Nephron (organoid): ENCODE results near the gene NAP1L5.

Experiments
- H3K27ac Mint-ChIP-seq, 3 experiments: 2 replicates each; pipeline ENCODE4 v1.8.0; 2020; ENCODE audit warnings: mixed read lengths in 3 of 3, mild to moderate bottlenecking in 2 of 3, moderate library complexity in 1 of 3
- H3K27me3 Mint-ChIP-seq: 2 replicates; pipeline ENCODE4 v1.8.0; 2021; ENCODE audit warnings: low read depth, mild to moderate bottlenecking, moderate library complexity, mixed read lengths
- H3K36me3 Mint-ChIP-seq: 2 replicates; pipeline ENCODE4 v1.8.0; 2020; ENCODE audit warnings: low read depth, mixed read lengths
- H3K4me1 Mint-ChIP-seq: 2 replicates; pipeline ENCODE4 v1.8.0; 2020; ENCODE audit warnings: mixed read lengths
- H3K4me3 Mint-ChIP-seq, 3 experiments: 2 replicates each; pipeline ENCODE4 v1.8.0; 2020; ENCODE audit warnings: mild to moderate bottlenecking in 3 of 3, mixed read lengths in 3 of 3, moderate library complexity in 2 of 3
- H3K9me3 Mint-ChIP-seq: 2 replicates; pipeline ENCODE4 v1.8.0; 2020; ENCODE audit warnings: mixed read lengths
- CTCF ChIP-seq, 3 experiments: fragments of 200-600 bp; sonication (generic); IDR thresholded peaks; one replicate each; pipeline ENCODE4 v1.5.0; 2021; ENCODE audit warnings: antibody characterized with exemption in 3 of 3; ENCODE audit not compliant: unreplicated experiment in 3 of 3

The NAP1L5 gene

GRCh38 chr4:88659890-88660208 is 37.8 kb downstream of the NAP1L5 start:
- Mint-ChIP-seq H3K27ac (peak overlapping the region; percentile 4 to 76 (median 48)), H3K4me1 (peaks cover 21% of the 10 kb centered on the region), H3K27me3 (no peaks in the 10 kb centered on the region), H3K9me3 (no peaks in the 10 kb centered on the region), H3K36me3 (peaks cover 15% of the 10 kb centered on the region), H3K4me3 (no peak overlapping the region)
- TF ChIP-seq CTCF (IDR thresholded peaks at IDR 0.05; ENCODE audit: unreplicated experiment in 3 of 3): no peak

- Mint-ChIP-seq H3K4me3 (no peak overlapping the region), H3K4me1 (peaks cover 21% of the 10 kb centered on the region), H3K27ac (peak overlapping the region; percentile 4 to 76 (median 48)), H3K36me3 (peaks cover 16% of the 10 kb centered on the region), H3K9me3 (no peaks in the 10 kb centered on the region), H3K27me3 (no peaks in the 10 kb centered on the region)
- peak; percentile 69 to 76 (median 73) for TF ChIP-seq CTCF (IDR thresholded peaks at IDR 0.05; ENCODE audit: unreplicated experiment in 3 of 3)
These were observed 38.4 kb downstream of the NAP1L5 start for GRCh38 chr4:88659055-88659889.

GRCh38 chr4:88655226-88655625 is 42.4 kb downstream of the NAP1L5 start:
- Mint-ChIP-seq H3K36me3 (peaks cover 27% of the 10 kb centered on the region), H3K4me1 (peaks cover 5% of the 10 kb centered on the region), H3K27me3 (no peaks in the 10 kb centered on the region), H3K4me3 (no peak overlapping the region), H3K27ac (no peak overlapping the region), H3K9me3 (no peaks in the 10 kb centered on the region)
- TF ChIP-seq CTCF (IDR thresholded peaks at IDR 0.05; ENCODE audit: unreplicated experiment in 3 of 3): no peak

GRCh38 chr4:88653371-88653946 is 44.2 kb downstream of the NAP1L5 start:
- Mint-ChIP-seq H3K27me3 (no peaks in the 10 kb centered on the region), H3K4me1 (peaks cover 6% of the 10 kb centered on the region), H3K36me3 (peaks cover 27% of the 10 kb centered on the region), H3K9me3 (no peaks in the 10 kb centered on the region), H3K4me3 (no peak overlapping the region), H3K27ac (no peak overlapping the region)
- TF ChIP-seq CTCF (IDR thresholded peaks at IDR 0.05; ENCODE audit: unreplicated experiment in 3 of 3): no peak

GRCh38 chr4:88649716-88650115 is 47.9 kb downstream of the NAP1L5 start:
- no peaks in the 10 kb centered on the region for H3K9me3 Mint-ChIP-seq
- peaks cover 6% of the 10 kb centered on the region for H3K4me1 Mint-ChIP-seq
- H3K27ac Mint-ChIP-seq: no peak overlapping the region
- H3K4me3 Mint-ChIP-seq: no peak overlapping the region
- H3K27me3 Mint-ChIP-seq: no peaks in the 10 kb centered on the region
- H3K36me3 Mint-ChIP-seq: peaks cover 11% of the 10 kb centered on the region
- TF ChIP-seq CTCF (IDR thresholded peaks at IDR 0.05; ENCODE audit: unreplicated experiment in 3 of 3): no peak
